Effector memory CD4-positive, alpha-beta T cell (primary cell): ENCODE data around the gene CFAP54.

Source experiments
- DNase-seq, 3 donors: peaks; one replicate each; pipeline ENCODE4 v3.0.0-alpha.2; 2020
- H3K27ac ChIP-seq: 2 replicates; pipeline ENCODE4 v1.7.0; 2013; ENCODE audit warnings: mild to moderate bottlenecking, low read length, moderate library complexity; ENCODE audit not compliant: insufficient read depth, poor library complexity, severe bottlenecking
- H3K27me3 ChIP-seq: replicated peaks from 2 replicates; pipeline ENCODE4 v1.7.0; 2013; ENCODE audit warnings: mild to moderate bottlenecking, low read length; ENCODE audit not compliant: insufficient read depth, control insufficient read depth, poor library complexity, severe bottlenecking
- H3K36me3 ChIP-seq: 2 replicates; pipeline ENCODE4 v1.7.0; 2013; ENCODE audit warnings: mild to moderate bottlenecking, low read length, moderate library complexity; ENCODE audit not compliant: control insufficient read depth, insufficient read depth
- H3K4me1 ChIP-seq: 2 replicates; pipeline ENCODE4 v1.7.0; 2013; ENCODE audit warnings: low read length, mild to moderate bottlenecking; ENCODE audit not compliant: control insufficient read depth, insufficient read depth, poor library complexity, severe bottlenecking
- H3K4me3 ChIP-seq: 2 replicates; pipeline ENCODE4 v1.7.0; 2013; ENCODE audit warnings: low read length, low read depth, mild to moderate bottlenecking; ENCODE audit not compliant: insufficient read depth, poor library complexity, severe bottlenecking
- H3K9me3 ChIP-seq: 2 replicates; pipeline ENCODE4 v1.7.0; 2013; ENCODE audit warnings: mild to moderate bottlenecking, low read length, moderate library complexity; ENCODE audit not compliant: control insufficient read depth

Gene CFAP54

GRCh38 chr12:96906849-96907670 lies 417.7 kb downstream of the CFAP54 start, which contains the start of gene NEDD1:
Gene NEDD1 (plus strand): TSS chr12:96907257. CDS start chr12:96909760, 2,503 bp downstream.
- peak; percentile 66 to 80 (median 70) for DNase-seq
- Histone ChIP-seq H3K9me3 (no peaks in the 10 kb centered on the region), H3K4me1 (no peaks in the 10 kb centered on the region), H3K27ac (peak within 1 kb of the TSS; percentile 99), H3K4me3 (peak within 1 kb of the TSS; percentile 97), H3K36me3 (no peaks in the 10 kb centered on the region), H3K27me3 (no peaks in the 10 kb centered on the region)

- Histone ChIP-seq H3K36me3 (no peaks in the 10 kb centered on the region), H3K27me3 (no peaks in the 10 kb centered on the region), H3K4me3 (peak overlapping the region; percentile 97), H3K4me1 (no peaks in the 10 kb centered on the region), H3K27ac (peak overlapping the region; percentile 99), H3K9me3 (no peaks in the 10 kb centered on the region)
- peak in 1 of 3 donors; percentile 3 for DNase-seq
Measured at GRCh38 chr12:96907671-96908422, 418.5 kb downstream of the CFAP54 start.

- peak overlapping the region; percentile 99 for H3K27ac ChIP-seq
- H3K4me1 ChIP-seq = no peaks in the 10 kb centered on the region
- H3K9me3 ChIP-seq = no peaks in the 10 kb centered on the region
- no peaks in the 10 kb centered on the region for H3K27me3 ChIP-seq
- DNase-seq = no peak
- H3K4me3 ChIP-seq = peak overlapping the region; percentile 97
- H3K36me3 ChIP-seq = no peaks in the 10 kb centered on the region
Measured at GRCh38 chr12:96908423-96908675, 419.0 kb downstream of the CFAP54 start.

- Histone ChIP-seq H3K27me3 (no peaks in the 10 kb centered on the region), H3K4me3 (no peak overlapping the region), H3K27ac (no peak overlapping the region), H3K36me3 (no peaks in the 10 kb centered on the region), H3K9me3 (no peaks in the 10 kb centered on the region), H3K4me1 (no peaks in the 10 kb centered on the region)
- no peak for DNase-seq
Measured at GRCh38 chr12:96912261-96912660, 422.9 kb downstream of the CFAP54 start.

GRCh38 chr12:96912943-96913342 lies 423.6 kb downstream of the CFAP54 start:
- H3K4me3 ChIP-seq = no peak overlapping the region
- no peaks in the 10 kb centered on the region for H3K36me3 ChIP-seq
- no peak overlapping the region for H3K27ac ChIP-seq
- DNase-seq = no peak
- H3K4me1 ChIP-seq = no peaks in the 10 kb centered on the region
- no peaks in the 10 kb centered on the region for H3K27me3 ChIP-seq
- no peaks in the 10 kb centered on the region for H3K9me3 ChIP-seq

GRCh38 chr12:96919510-96920210 lies 430.3 kb downstream of the CFAP54 start:
- H3K27me3 ChIP-seq = no peaks in the 10 kb centered on the region
- no peak overlapping the region for H3K4me3 ChIP-seq
- no peak for DNase-seq
- no peak overlapping the region for H3K27ac ChIP-seq
- peaks cover 10% of the 10 kb centered on the region for H3K36me3 ChIP-seq
- H3K9me3 ChIP-seq = no peaks in the 10 kb centered on the region
- H3K4me1 ChIP-seq = no peaks in the 10 kb centered on the region
